Neural cell (in vitro differentiated cells): Measurements from ENCODE around the gene RPS6KC1. TPM values are rescaled to one million over a fixed set of nuclear protein-coding genes. Genes with fewer than 3 reads are reported as not detected.

Experiments used
- H2AFZ ChIP-seq: fragments of 200-600, 300-800 bp; sonication (generic), shearing (Covaris generic); 2 replicates; pipeline ENCODE4 v1.6.0; 2014; ENCODE audit warnings: low read depth, mild to moderate bottlenecking, antibody characterized with exemption, low read length, moderate library complexity
- H3F3A ChIP-seq: fragments of 200-600 bp; shearing (Covaris generic); 2 replicates; pipeline ENCODE4 v1.6.1; 2016; ENCODE audit warnings: mild to moderate bottlenecking, moderate library complexity, mixed read lengths, antibody characterized with exemption, low read length; ENCODE audit not compliant: insufficient read depth, poor library complexity, severe bottlenecking
- H3K27ac ChIP-seq: fragments of 200-600, 300-800 bp; sonication (generic), shearing (Covaris generic); 2 replicates; pipeline ENCODE4 v1.5.1; 2014; ENCODE audit warnings: mild to moderate bottlenecking, low read length, moderate library complexity
- H3K27me3 ChIP-seq: fragments of 300-800, 200-600 bp; sonication (generic), shearing (Covaris generic); 2 replicates; pipeline ENCODE4 v1.6.0; 2014; ENCODE audit warnings: mild to moderate bottlenecking, low read depth, low read length, moderate library complexity; ENCODE audit not compliant: insufficient read depth
- H3K36me3 ChIP-seq: fragments of 300-800, 200-600 bp; sonication (generic), shearing (Covaris generic); 2 replicates; pipeline ENCODE4 v1.5.1; 2014; ENCODE audit warnings: mild to moderate bottlenecking, antibody characterized with exemption, low read length, moderate library complexity; ENCODE audit not compliant: insufficient read depth
- H3K4me2 ChIP-seq: fragments of 300-800, 200-600 bp; sonication (generic), shearing (Covaris generic); 2 replicates; pipeline ENCODE4 v1.6.0; 2014; ENCODE audit warnings: mild to moderate bottlenecking, low read length
- H3K4me3 ChIP-seq: fragments of 300-800, 200-600 bp; sonication (generic), shearing (Covaris generic); 2 replicates; pipeline ENCODE4 v1.5.1; 2014; ENCODE audit warnings: mild to moderate bottlenecking, low read length, moderate library complexity
- H3K79me2 ChIP-seq: fragments of 200-600 bp; shearing (Covaris generic); replicated peaks from 2 replicates; pipeline ENCODE4 v1.6.0; 2014; ENCODE audit warnings: mild to moderate bottlenecking, low read length, moderate library complexity; ENCODE audit not compliant: insufficient read depth
- H3K9ac ChIP-seq: fragments of 300-800, 200-600 bp; sonication (generic), shearing (Covaris generic); 2 replicates; pipeline ENCODE4 v1.6.1; 2016; ENCODE audit warnings: mild to moderate bottlenecking, low read length, mixed read lengths
- H3K9me2 ChIP-seq: fragments of 200-600 bp; shearing (Covaris generic); 2 replicates; pipeline ENCODE4 v1.6.1; 2016; ENCODE audit warnings: mild to moderate bottlenecking, low read length, mixed read lengths; ENCODE audit not compliant: insufficient read depth
- H3K9me3 ChIP-seq: fragments of 200-600, 300-800 bp; sonication (generic), shearing (Covaris generic); 2 replicates; pipeline ENCODE4 v1.6.1; 2016; ENCODE audit warnings: mild to moderate bottlenecking, mixed run types, low read length, moderate library complexity, mixed read lengths
- H4K20me1 ChIP-seq: fragments of 200-600 bp; shearing (Covaris generic); 2 replicates; pipeline ENCODE4 v1.6.1; 2016; ENCODE audit warnings: mild to moderate bottlenecking, mixed run types; ENCODE audit not compliant: insufficient read depth
- CTCF ChIP-seq: fragments of 450-650 bp; IDR thresholded peaks from 2 replicates; pipeline ENCODE4 v1.5.1; 2014; ENCODE audit warnings: antibody characterized with exemption, mild to moderate bottlenecking, moderate library complexity; ENCODE audit not compliant: poor library complexity, severe bottlenecking
- EZH2 ChIP-seq: fragments of 200-600, 300-800 bp; shearing (Covaris generic), sonication (generic); IDR thresholded peaks from 2 replicates; pipeline ENCODE4 v1.6.1; 2014; ENCODE audit warnings: antibody characterized with exemption, low read length, borderline replicate concordance, mild to moderate bottlenecking; ENCODE audit not compliant: insufficient read depth, poor library complexity, severe bottlenecking
- MXI1 ChIP-seq: fragments of 450-650 bp; conservative IDR thresholded peaks from 2 replicates; pipeline ENCODE4 v1.6.1; 2014; ENCODE audit warnings: antibody characterized with exemption, mild to moderate bottlenecking; ENCODE audit not compliant: poor library complexity, severe bottlenecking
- POLR2AphosphoS5 ChIP-seq: IDR thresholded peaks from 2 replicates; pipeline ENCODE4 v1.6.1; 2012
- RAD21 ChIP-seq: fragments of 450-650 bp; conservative IDR thresholded peaks from 2 replicates; pipeline ENCODE4 v1.6.1; 2014; ENCODE audit warnings: antibody characterized with exemption, mild to moderate bottlenecking, moderate library complexity
- REST ChIP-seq: IDR thresholded peaks from 2 replicates; pipeline ENCODE4 v1.6.1; 2012; ENCODE audit warnings: borderline replicate concordance
- SMC3 ChIP-seq: fragments of 450-650 bp; conservative IDR thresholded peaks from 2 replicates; pipeline ENCODE4 v1.6.1; 2014; ENCODE audit warnings: antibody characterized with exemption, mild to moderate bottlenecking, moderate library complexity; ENCODE audit not compliant: poor library complexity
- TAF1 ChIP-seq: IDR thresholded peaks from 2 replicates; pipeline ENCODE4 v1.6.1; 2012; ENCODE audit warnings: low read depth
- polyA plus RNA-seq: library from polyadenylated mRNA; depleted of rRNA; stranded (reverse); fragments of >200 nt; gene quantifications from 2 replicates; pipeline ENCODE4 v1.2.3, GENCODE V29; 2014

RPS6KC1 gene
- polyA plus RNA-seq, 1 donor from 2014 or later = 28.1 TPM

- Histone ChIP-seq H3K36me3 (no peaks in the 10 kb centered on the region), H3K9ac (no peak overlapping the region), H3K4me3 (no peak overlapping the region), H3K27ac (no peak overlapping the region), H3K79me2 (no peaks in the 10 kb centered on the region), H3K27me3 (no peaks in the 10 kb centered on the region), H2AFZ (no peak overlapping the region), H3K9me3 (no peaks in the 10 kb centered on the region), H4K20me1 (no peaks in the 10 kb centered on the region), H3K4me2 (no peak overlapping the region), H3K9me2 (no peaks in the 10 kb centered on the region), H3F3A (no peaks in the 10 kb centered on the region)
- TF ChIP-seq POLR2AphosphoS5 (no peak), REST (no peak), CTCF (no peak), SMC3 (no peak), EZH2 (no peak)
Observed at GRCh38 chr1:213120961-213121360, 69.9 kb downstream of the RPS6KC1 start.

GRCh38 chr1:213122514-213122929 lies 71.5 kb downstream of the RPS6KC1 start:
- Histone ChIP-seq H3K9me2 (no peaks in the 10 kb centered on the region), H3K9me3 (no peaks in the 10 kb centered on the region), H3K4me2 (no peak overlapping the region), H3K27me3 (no peaks in the 10 kb centered on the region), H3K36me3 (no peaks in the 10 kb centered on the region), H2AFZ (no peak overlapping the region), H3K79me2 (no peaks in the 10 kb centered on the region), H3K27ac (no peak overlapping the region), H4K20me1 (no peaks in the 10 kb centered on the region), H3F3A (no peaks in the 10 kb centered on the region), H3K4me3 (no peak overlapping the region), H3K9ac (no peak overlapping the region)
- TF ChIP-seq TAF1 (no peak), POLR2AphosphoS5 (no peak), CTCF (peak; percentile 65), REST (no peak), SMC3 (peak; percentile 72), MXI1 (no peak), EZH2 (no peak), RAD21 (peak; percentile 69)
